GM19328 (cell line): ENCODE measurements around the gene TMEM43.
"Not testable (repeated sequence)": the region's sequence is repeated elsewhere in the genome, so short reads cannot be mapped to it uniquely, and the experiment has no call there.

Experiments
- ATAC-seq: cut with Tn5 transposase; IDR thresholded peaks from one replicate; pipeline ENCODE4 v1.9.1; 2021; ENCODE audit warnings: mild to moderate bottlenecking, moderate library complexity; ENCODE audit not compliant: unreplicated experiment

The TMEM43 gene, protein sequence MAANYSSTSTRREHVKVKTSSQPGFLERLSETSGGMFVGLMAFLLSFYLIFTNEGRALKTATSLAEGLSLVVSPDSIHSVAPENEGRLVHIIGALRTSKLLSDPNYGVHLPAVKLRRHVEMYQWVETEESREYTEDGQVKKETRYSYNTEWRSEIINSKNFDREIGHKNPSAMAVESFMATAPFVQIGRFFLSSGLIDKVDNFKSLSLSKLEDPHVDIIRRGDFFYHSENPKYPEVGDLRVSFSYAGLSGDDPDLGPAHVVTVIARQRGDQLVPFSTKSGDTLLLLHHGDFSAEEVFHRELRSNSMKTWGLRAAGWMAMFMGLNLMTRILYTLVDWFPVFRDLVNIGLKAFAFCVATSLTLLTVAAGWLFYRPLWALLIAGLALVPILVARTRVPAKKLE

GRCh38 chr3:14124615-14125192 lies at the start of gene TMEM43, which contains the start of gene CHCHD4:
Gene TMEM43, plus strand, starts transcription at chr3:14125052. Its CDS starts 142 bp downstream, at chr3:14125194.
Gene CHCHD4, minus strand, starts transcription at chr3:14124870. Its CDS starts 194 bp downstream, at chr3:14124676.
- peak; percentile 83 for ATAC-seq

DNA sequence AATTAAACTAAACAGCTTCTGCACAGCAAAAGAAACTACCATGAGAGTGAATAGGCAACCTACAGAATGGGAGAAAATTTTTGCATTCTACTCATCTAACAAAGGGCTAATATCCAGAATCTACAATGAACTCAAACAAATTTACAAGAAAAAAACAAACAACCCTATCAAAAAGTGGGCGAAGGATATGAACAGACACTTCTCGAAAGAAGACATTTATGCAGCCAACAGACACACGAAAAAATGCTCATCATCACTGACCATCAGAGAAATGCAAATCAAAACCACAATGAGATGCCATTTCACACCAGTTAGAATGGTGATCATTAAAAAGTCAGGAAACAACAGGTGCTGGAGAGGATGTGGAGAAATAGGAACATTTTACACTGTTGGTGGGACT lies 49.6 kb upstream of the TMEM43 start:
- not testable (repeated sequence) for ATAC-seq

DNA sequence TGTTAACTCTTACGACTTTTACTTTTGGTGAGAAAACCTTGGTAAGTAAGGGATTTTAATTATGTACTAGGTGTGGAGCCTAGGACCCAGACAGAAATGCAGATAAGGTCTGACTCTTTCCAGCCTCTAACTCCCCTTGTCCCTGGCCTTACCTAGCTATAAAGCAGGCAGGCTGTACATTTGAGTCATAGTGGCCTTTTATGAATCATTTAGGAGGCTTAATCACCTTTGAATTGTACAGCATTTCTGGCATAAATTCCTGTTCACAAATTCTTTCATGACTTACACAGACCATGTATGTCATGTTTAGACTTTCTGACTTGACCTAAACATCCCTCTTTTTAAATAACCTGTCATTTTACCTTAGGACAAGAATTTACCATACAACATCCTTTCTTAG lies 47.5 kb upstream of the TMEM43 start:
- no peak for ATAC-seq

DNA sequence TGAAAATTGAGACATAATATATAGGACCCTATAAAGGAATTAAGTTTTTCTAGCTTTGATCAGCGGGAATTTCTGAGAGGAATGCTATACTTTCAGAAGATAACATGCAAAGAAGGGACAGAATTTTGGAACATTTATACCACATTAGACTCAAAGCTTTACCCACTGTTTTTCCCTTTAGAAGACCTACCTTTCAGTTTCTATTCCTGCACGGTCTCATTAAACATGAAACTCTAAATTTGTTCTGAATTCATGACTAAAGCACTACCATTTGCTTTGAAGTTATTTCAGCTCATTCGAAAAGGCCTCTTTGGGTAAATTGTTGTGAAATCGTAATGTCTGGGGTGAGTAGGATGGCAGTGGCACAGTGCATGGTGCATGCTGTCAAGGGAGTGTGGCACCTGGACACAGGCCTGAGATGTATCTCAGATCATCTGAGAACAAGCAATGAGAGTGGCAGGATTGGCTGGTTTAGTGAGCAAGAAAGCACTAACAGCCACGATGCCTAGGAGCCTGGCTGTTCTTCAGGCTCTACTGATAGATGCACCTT lies 42.7 kb upstream of the TMEM43 start:
- ATAC-seq = no peak

GRCh38 chr3:14087461-14087860 lies 37.4 kb upstream of the TMEM43 start:
- not testable (repeated sequence) for ATAC-seq

DNA sequence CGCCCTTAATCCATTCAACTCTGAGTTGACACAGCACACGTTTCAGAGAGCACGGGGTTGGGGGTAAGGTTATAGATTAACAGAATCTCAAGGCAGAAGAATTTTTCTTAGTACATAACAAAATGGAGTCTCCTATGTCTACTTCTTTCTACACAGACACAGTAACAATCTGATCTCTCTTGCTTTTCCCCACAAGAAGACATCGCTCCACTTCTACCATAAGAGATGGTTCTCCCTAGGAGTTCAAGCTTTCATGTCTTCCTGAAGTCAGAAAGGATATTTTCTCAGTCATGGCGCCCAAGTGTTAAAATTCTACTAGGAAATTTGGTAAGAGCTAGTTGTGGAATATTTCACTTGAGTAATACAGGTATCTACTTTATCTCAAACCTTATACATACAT lies 32.9 kb upstream of the TMEM43 start:
- ATAC-seq = not testable (repeated sequence)

- no peak for ATAC-seq
These were observed 32.4 kb upstream of the TMEM43 start for GRCh38 chr3:14092464-14092863.

DNA sequence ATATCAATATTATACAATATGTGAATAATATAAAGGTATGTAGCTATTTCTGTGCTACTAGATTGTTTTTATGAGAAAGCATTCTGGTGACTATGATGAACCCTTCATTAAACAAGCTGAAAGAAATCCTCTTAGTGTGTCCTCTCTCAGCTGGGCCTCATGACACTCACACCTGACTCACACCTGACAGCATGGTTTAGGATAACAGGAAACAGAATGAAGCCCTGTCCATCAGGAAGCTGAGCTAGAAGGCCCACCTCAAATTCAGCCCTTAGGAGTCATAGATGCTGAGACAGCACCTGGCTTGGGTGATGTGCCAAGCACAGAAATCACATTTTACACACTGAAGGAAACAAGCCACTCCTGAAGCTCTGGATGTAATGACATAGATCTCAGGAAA lies 31.0 kb upstream of the TMEM43 start:
- no peak for ATAC-seq

GRCh38 chr3:14096742-14097141 lies 28.1 kb upstream of the TMEM43 start:
- no peak for ATAC-seq

DNA sequence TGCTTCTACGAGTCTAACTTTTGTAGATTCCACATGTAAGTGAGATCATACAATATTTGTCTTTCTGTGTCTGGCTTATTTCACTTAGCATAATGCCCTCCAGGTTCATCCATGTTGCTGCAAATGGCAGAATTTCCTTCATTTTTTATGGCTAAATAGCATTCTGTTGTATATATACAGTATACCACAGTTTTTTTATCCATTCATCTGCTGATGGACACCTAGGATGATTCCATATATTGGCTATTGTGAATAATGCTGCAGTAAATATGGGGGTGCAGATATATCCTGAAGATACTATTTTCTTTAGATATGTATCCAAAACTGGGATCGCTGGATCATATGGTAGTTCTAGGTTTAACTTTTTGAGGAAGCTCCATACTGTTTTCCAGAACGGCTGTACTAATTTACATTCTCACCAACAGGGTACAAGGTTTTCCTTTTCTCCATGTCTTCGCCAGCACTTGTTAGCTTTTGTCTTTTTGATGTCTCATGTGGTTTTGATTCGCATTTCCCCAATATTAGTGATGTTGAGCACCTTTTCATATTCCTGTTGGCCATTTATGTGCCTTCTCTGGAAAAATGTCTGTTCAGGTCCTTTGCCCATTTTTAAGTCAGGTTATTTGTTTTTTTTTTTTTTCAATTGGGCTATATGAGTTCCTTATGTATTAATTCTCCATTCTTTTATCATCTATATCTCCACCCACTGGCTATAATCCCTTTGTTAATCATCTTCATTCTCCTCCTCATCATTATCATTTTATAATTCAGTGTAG lies 27.0 kb upstream of the TMEM43 start:
- no peak for ATAC-seq

DNA sequence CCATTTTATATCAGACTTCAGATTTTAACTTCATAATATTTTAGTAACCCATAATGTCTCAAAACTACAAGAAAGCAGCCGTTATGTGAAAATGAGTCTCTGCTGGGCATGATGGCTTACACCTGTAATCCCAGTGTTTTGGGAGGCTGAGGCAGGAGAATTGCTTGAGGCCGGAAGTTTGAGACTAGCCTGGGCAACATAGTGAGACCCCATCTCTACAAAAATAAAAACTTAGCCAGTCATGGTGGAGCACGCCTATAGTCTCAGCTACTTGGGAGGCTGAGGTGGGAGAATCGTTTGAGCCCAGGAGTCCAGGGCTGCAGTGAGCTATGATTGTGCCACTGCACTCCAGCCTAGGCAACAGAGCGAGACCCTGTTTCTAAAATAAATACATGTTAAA lies 15.0 kb upstream of the TMEM43 start:
- not testable (repeated sequence) for ATAC-seq

GRCh38 chr3:14110699-14111098 lies 14.2 kb upstream of the TMEM43 start:
- ATAC-seq = no peak

GRCh38 chr3:14113965-14114635 lies 10.8 kb upstream of the TMEM43 start:
- no peak for ATAC-seq

- ATAC-seq = no peak
These were observed 7.1 kb upstream of the TMEM43 start for GRCh38 chr3:14117468-14118399.

- ATAC-seq = no peak
These were observed 6.2 kb upstream of the TMEM43 start for GRCh38 chr3:14118400-14119381.

GRCh38 chr3:14119651-14120050 lies 5.2 kb upstream of the TMEM43 start:
- ATAC-seq = no peak

- no peak for ATAC-seq
These were observed 4.5 kb upstream of the TMEM43 start for GRCh38 chr3:14120111-14120920.
